Stimulated activated CD4-positive, alpha-beta T cell treated with anti-CD3 and anti-CD28 coated beads, Interleukin-4, amount 100 ng/mL, for 1 hour (primary cell): ENCODE data around the gene TWIST2.

Experiments
- DNase-seq: peaks from one replicate; pipeline ENCODE4 v3.0.0-alpha.2; 2020

The TWIST2 gene

GRCh38 chr2:238839428-238839827 lies 8.5 kb upstream of the TWIST2 start:
- DNase-seq = no peak

DNA sequence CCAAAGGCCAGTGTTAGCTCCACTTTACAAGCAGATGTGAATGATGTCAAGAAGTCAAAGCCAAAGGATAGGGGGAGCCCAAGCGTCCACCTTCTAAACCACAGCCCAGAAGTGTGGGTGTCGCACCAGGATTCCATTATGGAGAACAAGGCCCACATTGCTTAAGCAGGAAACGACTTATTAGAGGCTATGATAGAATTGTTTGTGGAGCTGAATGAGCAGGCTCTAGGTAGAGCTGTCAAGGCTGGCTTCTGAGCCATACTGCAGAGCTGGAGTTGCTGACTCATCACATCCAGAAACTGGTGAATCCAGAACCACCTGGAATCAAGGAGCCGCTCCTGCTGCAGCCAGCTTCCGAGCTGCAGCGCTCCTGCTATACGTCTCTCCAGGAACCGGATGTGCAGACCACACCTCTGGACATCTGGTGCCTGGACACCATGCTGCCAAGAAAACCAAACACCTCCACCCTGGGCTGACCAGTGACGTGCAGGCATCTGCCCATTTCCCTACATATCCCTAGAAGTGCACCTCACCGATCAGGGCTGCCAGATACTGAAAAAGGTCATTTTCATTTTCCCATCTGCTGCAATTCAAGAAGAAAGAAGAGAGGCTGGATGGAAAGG lies 6.2 kb upstream of the TWIST2 start:
- no peak for DNase-seq

- DNase-seq = no peak
Measured at GRCh38 chr2:238843476-238843875, 4.4 kb upstream of the TWIST2 start.

- DNase-seq = no peak
Measured at GRCh38 chr2:238845583-238846377, 2.1 kb upstream of the TWIST2 start.

- no peak for DNase-seq
Measured at GRCh38 chr2:238846378-238846627, 1.6 kb upstream of the TWIST2 start.

GRCh38 chr2:238846628-238847418 lies 1.1 kb upstream of the TWIST2 start:
- DNase-seq = no peak

GRCh38 chr2:238847419-238847801 lies 475 bp upstream of the TWIST2 start:
- no peak for DNase-seq

DNA sequence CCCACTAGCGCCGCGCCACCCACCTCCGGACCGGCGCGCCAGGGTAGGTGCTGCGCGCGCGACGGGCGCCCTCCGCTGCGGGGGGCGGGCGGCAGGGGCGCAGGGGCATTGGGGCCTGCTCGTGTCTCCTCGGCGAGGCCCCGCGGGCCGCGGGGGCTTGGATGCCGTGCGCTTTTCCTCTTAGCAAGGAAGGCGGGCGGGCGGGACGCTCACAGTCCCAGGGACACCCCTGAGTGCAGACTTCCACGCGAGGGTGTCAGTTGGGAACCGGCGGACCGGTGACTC lies 748 bp downstream of the TWIST2 start:
- no peak for DNase-seq

- DNase-seq = no peak
Measured at GRCh38 chr2:238848976-238849853, 1.3 kb downstream of the TWIST2 start.

- no peak for DNase-seq
Measured at GRCh38 chr2:238850091-238850490, 2.2 kb downstream of the TWIST2 start.

GRCh38 chr2:238851026-238851425 lies 3.1 kb downstream of the TWIST2 start:
- no peak for DNase-seq

DNA sequence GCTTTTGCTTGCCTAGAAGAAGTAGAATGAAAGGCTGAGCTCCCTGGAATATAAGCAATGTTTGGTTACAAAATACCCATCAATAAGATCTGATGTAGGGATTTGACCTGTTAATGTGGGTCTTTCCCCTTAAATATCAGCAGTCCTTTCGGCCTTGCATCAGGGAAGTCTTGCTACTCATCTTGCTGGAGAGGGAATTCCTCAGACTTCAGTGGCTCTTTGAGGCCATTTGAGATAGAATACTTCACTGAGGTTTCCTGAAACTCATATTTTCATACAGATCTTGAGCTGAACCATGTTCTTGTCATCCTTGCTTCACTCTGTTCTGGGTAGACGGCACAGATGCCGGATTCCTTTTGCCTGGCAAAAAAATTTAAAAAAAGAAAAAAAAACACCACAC lies 3.9 kb downstream of the TWIST2 start:
- DNase-seq = no peak

- no peak for DNase-seq
Measured at GRCh38 chr2:238852206-238852869, 4.5 kb downstream of the TWIST2 start.

DNA sequence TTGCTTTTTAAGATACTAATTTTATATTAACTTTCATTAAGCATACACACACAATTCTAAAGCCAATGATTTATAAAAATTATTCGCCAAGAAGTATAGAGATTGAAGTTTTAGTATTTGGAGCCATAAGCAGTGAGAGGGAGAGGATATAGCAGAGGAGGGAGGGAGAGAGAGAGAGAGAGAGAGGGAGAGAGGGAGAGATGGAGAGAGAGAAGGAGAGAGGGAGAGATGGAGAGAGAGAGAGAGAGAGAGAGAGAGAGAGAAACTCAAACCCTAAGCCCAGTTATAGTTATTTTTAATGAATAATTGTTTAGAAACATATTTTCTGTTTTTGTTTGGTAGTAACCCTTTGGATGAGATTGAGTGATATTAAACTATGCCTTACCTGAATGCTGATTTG lies 5.3 kb downstream of the TWIST2 start:
- DNase-seq = no peak

DNA sequence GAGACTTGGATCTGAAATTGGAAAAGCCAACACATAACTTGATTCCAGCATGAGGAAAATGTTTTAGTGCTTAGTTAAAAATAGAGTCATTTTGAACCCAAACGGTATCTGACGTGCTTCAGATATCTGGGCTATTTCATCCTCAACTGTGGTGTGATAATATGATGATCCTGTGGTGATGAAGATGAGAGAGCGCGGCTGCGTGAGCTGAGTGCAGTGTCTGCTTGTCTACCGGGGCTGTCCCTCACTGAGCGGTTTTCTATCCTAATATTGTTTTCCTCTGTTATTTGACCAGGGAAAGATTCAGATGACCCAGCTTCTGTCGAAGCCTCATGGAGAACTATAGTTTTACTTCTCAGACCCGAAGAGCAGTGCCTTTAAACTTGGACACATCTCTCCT lies 5.8 kb downstream of the TWIST2 start:
- DNase-seq = no peak

- no peak for DNase-seq
Measured at GRCh38 chr2:238854246-238854645, 6.4 kb downstream of the TWIST2 start.

GRCh38 chr2:238854699-238855229 lies 6.9 kb downstream of the TWIST2 start:
- DNase-seq = no peak

DNA sequence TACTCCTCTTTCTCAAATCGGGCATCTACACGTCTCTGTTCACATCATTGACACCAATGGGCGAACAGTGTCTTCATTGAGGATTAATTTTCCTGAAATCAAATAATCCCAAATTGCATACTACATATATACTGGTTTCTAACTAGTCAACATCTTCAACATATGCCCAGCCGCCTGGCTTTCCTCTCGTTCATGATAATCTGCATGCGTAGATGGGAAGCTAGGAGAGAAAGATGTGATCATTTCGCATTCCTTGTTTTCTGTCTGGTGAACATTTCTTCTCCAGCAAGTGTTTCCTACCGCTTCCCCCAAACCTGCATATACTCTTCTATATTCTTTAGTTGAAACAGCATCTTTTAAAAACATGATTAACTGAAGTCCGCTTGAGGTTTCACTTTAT lies 7.4 kb downstream of the TWIST2 start:
- no peak for DNase-seq

DNA sequence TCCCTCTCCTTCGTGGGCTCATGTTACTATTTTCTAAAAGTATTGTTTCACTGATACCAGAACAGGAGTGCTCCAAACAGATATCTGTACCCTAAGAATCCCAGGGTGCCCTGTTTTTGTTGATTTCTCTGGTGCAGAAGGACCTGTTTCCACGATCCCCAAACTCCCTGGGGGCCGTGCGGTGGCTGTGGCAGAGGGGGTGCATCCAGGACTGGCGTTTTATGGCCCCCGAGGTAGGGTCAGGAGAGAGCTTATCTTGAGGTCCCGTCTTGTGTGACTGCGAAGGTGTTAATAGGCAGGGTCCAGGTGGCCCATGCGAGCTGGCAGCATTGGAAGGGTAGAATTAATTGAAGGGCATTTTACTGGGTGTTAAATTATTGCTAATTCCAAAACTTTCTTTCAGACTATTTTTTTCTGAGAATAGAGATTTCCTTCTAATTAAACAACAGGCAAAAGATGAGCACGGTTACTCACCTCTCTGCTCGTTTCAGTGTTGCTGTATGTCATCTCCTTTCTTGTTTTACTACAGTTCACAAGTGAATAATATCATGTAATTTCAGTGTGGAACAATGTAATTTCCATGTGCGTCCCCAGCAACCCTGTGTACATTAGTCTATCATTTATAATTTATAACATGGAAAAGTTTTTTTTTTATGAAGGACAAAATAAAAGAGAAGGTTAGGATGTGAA lies 8.2 kb downstream of the TWIST2 start:
- no peak for DNase-seq

GRCh38 chr2:238856713-238857567 lies 9.1 kb downstream of the TWIST2 start:
- no peak for DNase-seq

GRCh38 chr2:238857959-238858358 lies 10.1 kb downstream of the TWIST2 start:
- no peak for DNase-seq
